Retina (tissue), 1 donor: Measurements from ENCODE around the gene ZNF41.

Experiments used
- DNase-seq: peaks from one replicate; pipeline ENCODE4 v3.0.0-alpha.2; 2016

The ZNF41 gene

DNA sequence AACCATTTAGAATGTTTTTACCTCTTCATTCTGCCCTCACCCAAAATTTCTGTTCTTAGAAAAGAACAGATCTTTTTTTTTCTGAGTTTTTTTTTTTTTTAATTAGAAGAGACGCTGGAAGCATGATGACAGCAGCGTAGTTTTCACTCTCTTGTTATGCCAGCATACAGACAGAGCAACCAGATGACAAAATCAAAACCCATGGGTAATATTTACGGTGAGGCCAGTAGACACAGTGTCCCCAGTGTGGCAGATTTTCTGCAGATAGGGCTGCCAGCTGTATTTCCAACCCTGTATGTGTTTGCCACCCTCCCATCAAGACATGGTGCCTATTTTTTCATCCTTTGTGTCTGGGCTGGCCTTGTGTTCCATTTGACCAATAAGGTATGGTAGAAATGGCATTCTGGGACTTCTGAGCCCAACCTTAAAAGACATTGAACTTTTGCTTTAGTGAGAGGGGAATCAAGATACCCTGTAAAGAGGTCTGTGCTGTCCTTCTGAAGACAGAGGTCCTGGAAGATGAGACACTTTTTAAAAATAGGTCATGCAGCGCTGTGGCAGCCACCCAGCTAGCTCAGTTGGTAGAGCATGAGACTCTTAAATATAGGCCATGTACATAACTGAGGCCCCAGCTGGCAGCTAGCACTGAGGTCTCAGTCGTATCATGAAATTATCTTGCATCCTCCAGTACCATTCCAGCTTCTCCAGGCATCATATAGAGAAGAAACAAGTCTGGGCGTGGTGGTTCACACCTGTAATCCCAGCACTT lies 6.7 kb upstream of the ZNF41 start:
- no peak for DNase-seq

DNA sequence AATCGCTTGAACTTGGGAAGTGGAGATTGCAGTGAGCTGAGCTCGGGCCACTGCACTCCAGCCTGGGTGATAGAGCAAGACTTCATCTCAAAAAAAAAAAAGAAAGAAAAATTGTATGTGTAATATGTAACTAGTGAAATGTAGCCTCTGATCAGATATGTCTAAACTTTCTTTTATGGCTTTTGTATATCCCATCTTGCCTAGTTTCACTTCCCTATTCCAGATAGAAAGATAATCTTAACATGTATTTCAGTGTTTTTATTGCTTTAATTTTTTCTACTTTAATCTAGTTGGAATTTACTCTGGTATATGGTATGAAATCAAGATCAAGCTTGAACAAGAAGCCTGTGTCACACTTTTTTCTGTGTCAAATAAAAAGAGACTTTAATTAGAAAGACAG lies 1.9 kb upstream of the ZNF41 start:
- no peak for DNase-seq

DNA sequence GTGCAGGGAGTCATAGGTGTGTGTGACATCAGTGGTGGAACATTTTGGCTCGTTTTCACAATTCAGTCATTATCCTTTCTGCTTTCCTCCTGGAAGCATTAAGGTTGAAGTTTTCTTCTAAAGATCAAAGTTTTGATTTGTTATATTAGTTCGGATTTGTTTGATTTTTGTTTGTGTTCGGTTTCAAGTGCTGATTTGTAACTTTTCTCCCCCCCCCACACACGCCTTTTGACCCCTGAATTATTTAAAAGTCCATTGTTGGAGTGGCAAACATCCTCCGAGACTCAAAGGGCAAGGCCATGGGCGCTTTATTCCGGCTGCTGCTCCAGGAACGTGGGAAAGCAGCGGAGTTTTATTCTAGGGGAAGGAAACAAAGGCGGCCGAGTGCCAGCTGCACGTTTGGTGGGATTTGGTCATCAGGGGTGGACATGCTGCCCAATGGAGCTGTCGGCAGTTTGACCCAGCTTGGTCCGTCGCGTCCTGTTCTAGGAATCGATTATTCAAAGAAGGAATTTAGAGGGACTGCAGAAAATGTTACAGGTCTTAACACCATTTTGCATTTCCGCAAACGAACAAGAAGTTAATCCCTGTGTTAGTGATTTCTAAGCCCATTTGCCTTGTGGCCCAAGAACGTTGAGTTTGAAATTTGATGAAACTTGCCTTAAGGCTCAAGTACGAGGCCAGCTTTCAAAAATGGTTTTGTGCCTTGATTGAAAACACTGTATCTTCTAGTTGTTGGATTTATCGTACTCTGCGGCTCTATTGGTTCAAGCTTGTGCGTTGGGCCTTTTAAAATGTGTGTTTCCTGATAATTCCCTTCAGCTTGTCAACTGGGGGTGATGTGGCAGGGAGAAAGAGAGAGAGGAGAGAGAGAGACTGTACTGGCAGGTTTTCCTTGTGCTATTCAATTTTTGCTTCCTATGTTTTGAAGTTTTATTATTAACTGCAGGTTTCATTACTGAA lies 565 bp upstream of the ZNF41 start:
- peak; percentile 59 for DNase-seq

DNA sequence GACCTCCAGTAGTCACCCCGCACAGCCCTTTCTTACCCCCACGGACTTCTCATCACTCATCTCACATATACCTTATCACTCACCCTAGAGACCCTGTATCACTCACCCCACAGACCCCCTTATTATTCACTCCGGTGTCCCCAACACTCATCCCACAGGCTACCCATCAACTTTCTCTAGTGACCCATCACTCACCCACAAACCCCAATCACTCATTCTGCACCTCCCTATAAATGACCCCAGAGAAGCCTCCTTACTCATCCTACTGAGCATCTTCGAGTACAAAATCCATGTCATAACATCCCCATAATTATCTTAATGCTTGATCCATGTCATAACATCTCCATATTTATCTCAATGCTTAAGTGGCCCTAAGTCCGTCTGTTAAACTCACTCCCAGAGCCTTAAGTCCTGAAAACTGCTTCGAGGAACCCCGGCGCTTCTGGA lies 934 bp downstream of the ZNF41 start:
- no peak for DNase-seq

DNA sequence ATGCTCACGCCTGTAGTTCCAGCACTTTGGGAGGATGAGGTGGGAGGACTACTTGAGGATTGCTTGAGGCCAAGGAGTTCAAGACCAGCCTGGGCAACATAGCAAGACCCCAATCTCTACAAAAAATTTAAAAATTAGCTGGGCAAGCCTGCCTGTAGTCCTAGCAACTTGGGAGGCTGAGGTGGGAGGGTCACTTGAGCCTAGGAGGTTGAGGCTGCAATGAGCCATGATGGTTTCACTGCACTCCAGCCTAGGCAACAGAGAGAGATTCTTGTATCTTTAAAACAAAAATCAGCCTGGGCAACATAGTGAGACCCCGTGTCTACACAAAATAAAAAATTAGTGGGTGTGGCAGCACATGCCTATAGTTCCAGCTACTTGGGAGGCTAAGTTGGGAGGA lies 1.9 kb downstream of the ZNF41 start:
- DNase-seq, result no peak

DNA sequence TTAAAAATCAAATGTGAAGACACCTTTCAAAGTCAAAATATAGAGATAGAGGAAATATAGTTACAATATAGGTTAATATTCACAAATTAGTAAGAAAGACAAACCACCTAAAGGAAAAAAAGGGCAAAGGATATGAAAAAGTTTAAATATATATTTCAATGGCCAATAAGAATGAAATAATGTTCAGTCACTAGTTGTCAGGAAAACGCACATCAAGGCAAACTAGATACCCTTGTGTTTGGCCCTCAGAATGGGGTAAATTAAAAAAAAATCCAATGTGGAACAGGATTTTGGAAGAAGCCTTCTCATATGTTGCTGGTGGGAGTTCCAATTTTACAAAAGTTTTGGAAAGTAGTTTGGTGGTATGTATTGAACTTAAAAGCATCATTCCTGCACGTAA lies 2.4 kb downstream of the ZNF41 start:
- no peak for DNase-seq

DNA sequence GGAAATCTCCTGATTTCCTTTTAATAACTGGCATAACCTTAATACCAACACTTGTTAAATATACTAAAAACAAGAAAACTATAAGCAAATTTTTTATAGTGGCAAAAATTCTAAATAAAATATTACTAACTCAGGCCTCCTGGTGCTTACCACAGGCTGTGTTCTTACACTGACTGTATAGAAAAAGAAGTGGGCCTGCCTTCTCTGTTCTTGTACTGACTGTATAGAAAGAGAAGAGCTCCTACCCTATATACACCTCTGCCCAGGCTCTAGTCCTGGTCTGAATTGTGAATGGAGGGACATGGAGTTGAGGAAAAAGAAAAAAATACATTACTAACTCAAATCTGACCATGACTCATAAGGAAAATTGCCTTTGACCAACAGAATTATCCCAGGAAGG lies 7.5 kb downstream of the ZNF41 start:
- no peak for DNase-seq

DNA sequence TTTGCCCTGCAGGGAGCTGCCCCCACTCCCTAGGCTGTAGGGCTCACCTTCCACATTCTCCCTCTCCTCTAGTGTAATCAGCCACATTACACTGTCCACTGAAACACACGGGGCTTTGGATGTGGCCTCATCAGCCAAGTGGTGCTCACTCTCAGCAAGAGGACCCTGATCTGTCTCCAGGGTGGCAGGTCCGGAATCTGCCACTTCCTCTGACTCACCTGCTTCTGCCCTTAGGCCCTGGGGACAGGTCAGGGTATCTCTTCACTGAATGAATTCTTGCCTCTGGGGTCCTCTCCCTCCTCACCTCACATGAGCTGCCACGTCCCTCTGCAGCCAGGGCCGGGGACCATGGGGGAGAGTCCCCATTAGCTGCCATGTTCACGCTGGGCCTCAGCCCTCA lies 15.9 kb downstream of the ZNF41 start:
- no peak for DNase-seq

DNA sequence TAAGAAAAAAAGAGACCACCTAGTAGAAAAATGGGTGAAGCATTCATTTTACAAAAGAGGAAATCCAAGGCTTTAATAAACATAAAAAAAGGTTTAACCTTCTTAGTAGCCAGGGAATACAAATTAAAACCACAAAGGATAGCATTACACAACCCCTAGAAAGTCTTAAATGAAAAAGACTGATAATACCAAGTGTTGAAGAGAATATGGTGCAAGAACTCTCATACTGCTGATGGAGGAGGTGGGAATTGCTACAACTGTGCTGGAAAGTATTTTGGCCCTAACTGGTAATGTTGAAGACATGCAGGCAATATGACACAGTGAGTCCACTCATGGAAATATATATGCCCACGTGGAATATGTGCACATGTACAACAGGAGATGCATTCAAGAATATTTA lies 22.5 kb downstream of the ZNF41 start:
- no peak for DNase-seq

DNA sequence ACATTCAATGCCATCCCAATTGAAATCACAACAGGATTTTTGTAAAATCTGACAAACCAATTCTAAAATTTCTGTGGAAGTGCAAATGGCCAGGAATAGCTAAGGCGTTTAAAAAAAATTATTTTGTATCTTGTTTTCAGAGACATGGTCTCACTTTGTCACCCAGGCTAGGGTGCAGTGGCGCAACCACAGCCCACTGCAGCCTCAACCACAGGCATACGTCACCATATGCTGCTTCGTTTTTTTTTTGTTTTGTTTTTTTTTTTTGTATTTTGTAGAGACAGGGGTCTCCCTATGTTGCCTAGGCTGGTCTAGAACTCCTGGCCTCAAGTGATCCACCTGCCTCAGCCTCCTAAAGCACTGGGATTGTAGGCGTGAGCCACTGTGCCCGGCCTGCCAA lies 24.5 kb downstream of the ZNF41 start:
- no peak for DNase-seq

DNA sequence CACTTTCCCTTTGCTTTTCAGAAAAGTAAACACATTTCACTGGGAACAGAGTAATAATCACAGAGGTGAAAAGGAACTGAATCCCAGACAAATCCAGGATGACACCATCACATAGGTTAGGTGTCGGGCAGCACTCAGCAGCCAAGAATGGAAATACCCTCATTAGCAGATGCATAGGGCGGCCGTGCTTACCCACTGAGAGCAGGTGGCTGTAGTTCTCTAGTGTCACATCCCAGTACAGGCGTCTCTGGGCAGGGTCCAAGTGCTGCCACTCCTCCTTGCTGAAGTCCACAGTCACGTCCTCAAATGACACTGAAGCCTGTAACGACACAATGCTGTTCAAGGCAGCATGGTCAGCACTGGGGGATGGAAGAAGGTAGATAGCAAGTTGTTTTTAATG lies 26.9 kb downstream of the ZNF41 start:
- DNase-seq, result no peak

DNA sequence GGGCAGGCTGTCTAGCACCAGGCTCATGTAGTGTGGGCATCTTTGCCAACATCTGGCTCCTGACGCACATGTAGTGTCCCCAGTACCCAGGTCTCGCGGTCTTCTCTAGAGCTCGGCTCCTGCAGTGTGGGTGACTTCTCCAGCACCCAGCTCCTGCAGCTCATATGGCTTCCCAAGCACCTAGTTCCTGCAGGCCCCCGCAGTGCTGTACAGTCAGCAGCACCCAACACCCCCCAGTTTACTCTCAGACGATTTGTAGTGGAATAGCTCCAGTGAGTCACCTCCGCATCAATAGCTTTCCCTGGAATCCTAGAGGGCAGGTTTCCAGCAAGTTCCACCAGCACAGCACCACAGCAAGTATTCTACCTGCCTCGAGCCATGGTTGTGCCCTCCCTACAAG lies 30.9 kb downstream of the ZNF41 start:
- no peak for DNase-seq

DNA sequence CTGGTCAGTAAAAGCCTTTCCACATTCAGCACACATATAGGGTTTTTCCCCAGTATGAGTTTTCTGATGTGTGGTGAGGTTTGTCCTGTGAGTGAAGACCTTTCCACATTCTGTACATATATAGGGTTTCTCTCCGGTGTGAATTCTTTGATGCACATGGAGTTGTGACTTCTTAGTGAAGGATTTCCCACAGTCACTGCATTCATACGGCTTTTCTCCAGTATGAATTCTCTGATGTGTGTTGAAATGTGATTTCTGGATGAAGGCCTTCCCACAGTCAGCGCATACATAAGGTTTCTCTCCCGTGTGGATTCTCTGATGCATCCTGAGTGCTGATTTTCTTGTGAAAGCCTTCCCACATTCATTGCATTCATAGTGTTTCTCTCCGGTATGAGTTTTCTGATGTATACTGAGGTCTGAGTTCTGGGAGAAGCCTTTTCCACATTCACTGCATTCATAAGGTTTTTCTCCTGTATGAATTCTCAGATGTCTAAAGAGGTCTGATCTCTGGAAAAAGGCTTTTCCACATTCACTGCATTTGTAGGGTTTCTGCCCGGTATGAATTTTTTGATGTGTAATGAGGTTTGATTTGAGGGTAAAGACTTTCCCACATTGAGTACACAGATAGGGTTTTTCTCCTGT lies 34.7 kb downstream of the ZNF41 start:
- no peak for DNase-seq

DNA sequence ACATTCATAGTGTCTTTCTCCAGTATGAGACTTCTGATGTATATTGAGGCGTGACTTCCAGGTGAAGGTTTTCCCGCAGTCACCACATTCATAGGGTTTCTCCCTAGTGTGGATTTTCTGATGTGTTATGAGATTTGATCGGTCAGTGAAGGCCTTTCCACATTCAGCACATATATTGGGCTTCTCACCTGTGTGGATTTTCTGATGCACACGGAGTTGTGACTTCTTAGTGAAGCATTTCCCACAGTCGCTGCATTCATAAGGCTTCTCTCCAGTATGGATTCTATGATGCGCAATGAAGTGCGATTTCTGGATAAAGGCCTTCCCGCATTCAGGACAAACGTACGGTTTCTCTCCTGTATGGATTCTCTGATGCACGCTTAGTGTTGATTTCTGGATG lies 35.4 kb downstream of the ZNF41 start:
- DNase-seq, result no peak

DNA sequence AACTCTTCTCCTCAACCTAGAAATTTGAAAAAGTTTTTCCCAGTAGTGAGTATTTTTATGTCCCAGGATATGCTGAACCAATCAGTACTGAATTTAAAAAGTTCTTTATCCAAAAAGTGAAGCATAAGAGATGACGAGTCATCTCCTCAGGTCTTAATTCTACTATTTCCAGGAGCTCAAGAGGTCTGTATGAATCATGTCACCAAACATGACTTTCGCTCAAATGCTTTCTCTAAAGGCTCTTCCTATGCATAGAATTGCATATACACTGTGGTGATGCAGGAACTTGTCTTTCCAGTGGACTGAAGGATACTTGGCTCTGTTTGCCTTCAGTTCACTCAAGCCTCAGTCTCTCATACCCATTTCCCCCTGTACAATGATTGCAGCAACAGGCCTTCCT lies 36.1 kb downstream of the ZNF41 start:
- no peak for DNase-seq

DNA sequence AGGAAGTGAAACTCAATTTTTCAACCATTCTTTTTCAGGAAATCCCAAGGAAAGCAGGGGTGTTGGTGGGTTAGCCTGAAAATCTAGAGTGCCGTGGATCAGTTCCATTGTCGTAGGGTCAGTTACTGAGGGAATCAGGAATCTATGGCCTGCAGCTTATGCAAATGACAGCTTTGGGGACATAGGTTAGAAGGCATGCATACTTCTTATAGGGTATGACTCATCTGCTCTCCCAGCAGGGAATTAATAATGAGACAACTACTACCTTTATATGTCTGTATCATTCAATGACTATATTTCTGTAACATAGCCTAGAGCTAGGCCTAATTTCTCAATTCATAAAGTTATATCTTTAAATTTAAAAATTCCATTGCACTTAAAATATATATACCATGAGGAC lies 36.6 kb downstream of the ZNF41 start:
- no peak for DNase-seq

DNA sequence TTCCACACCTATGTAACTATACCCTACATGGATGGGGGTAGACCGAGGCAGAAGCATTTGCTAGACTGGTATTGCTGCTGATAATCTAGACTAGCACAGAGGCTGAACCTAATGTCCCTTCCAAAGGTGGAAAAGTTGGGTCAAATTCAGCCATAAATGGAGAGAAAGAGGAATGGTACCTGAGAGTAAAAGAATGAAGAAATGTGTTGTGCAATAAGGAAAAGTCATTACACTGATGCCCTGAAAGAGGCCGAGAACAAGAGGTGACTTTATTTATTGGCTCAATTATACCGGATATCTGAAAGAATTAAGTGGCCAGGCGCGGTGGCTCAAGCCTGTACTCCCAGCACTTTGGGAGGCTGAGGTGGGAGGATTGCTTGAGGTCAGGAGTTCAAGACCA lies 52.1 kb downstream of the ZNF41 start:
- DNase-seq, result no peak

DNA sequence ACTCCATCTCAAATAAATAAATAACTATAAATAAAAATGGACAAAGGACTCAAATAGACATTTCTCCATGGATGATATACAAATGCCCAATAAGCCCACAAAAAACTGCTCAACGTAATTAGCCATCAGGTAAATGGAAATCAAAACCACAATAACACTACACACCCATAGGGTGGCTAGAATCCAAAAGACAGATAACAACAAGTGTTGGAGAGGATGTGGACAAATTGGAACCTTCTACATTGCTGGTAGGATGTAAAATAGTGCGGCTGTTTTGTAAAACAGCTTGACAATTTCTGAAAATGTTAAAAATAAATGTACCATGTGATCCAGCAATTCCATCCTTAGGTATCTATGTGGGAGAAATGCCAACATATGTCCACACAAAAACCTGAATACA lies 60.6 kb downstream of the ZNF41 start:
- DNase-seq, result no peak

DNA sequence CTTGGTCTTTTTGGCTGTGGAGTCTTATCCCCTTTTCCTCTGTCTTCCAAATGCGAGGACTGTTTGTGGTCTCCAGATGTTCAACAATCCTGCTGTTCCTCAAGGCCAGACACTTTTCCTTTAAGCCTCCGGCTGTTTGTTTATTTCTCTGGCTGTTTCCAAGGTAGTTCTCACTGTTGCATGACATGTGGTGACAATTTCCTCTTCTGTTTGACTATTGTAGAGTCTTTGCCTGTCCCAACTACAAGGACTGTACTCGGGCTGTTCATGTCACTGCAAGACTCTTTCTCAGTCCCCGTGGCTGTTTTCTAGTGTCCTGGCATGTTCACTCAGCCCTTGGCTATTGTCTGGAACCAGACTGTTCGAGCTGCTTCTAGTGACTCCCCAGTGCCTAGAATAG lies 62.1 kb downstream of the ZNF41 start:
- DNase-seq, result no peak

DNA sequence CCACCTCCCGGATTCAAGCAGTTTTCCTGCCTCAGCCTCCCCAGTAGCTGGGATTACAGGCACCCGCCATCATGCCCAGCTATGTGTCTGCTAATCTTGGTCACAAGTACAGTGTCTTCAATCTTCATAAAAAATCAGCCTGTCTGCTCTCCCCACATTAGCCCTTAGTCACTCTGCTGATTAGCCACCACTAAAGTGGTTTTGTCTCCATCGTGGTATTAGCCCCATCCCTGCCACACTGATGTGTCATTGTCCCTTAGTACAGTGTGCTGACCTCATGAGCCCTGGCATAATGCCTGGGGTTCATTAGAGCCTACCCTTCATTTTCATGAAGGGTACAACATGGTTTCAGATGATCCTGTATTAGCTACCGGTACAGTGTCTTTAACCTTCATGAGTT lies 62.8 kb downstream of the ZNF41 start:
- no peak for DNase-seq

DNA sequence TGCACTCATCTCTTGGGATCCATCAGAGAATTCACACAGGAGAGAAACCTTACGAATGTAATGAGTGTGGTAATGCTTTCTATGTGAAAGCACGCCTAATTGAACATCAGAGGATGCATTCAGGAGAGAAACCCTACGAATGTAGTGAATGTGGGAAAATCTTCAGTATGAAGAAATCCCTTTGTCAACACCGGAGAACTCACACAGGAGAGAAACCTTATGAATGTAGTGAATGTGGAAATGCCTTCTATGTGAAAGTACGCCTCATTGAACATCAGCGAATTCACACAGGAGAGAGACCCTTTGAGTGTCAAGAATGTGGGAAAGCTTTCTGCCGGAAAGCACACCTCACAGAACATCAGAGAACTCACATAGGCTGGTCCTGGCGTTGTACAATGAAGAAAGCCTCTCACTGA lies 69.8 kb downstream of the ZNF41 start:
- no peak for DNase-seq
